GM12878 (cell line): ENCODE measurements around the gene RPGRIP1. TPM values are rescaled to one million over a fixed set of nuclear protein-coding genes. Genes with fewer than 3 reads are reported as not detected.
A peak's percentile ranks its signal among the peaks of the same experiment; 100 is the strongest.
"Not testable (repeated sequence)": the region's sequence is repeated elsewhere in the genome, so short reads cannot be mapped to it uniquely, and the experiment has no call there.

ENCODE experiments used
- ATAC-seq: fragments of 200-7000 bp; cut with Tn5 transposase; 3 replicates; pipeline ENCODE4 v1.9.1; 2020; ENCODE audit warnings: mild to moderate bottlenecking, moderate library complexity
- BruUV-seq: library from RNA; stranded (reverse); fragments of 400-500 nt; replicated peaks from 2 replicates; lab custom pipeline; 2021; lab: Mats Ljungman, UMichigan
- CTCF ChIA-PET: fragments of 300-600 bp; sonication (Branson Sonifier 250); formaldehyde crosslinking; extraction: SDS; loops from one replicate; lab custom pipeline; 2021; ENCODE audit warnings: inconsistent platforms; lab: Yijun Ruan, JAX
- POLR2A ChIA-PET: fragments of 350-600 bp; formaldehyde crosslinking; extraction: SDS; loops from one replicate; lab custom pipeline; 2021; ENCODE audit warnings: inconsistent platforms; lab: Charles Lee
- RAD21 ChIA-PET: fragments of 300-600 bp; sonication (Branson Sonifier 250); formaldehyde crosslinking; loops from one replicate; lab custom pipeline; 2023; ENCODE audit warnings: antibody characterized with exemption; ENCODE audit not compliant: unreplicated experiment; lab: Charles Lee
- SMC1A ChIA-PET: fragments of 300-600 bp; sonication (Branson Sonifier 250); formaldehyde crosslinking; loops from one replicate; lab custom pipeline; 2023; ENCODE audit not compliant: unreplicated experiment, uncharacterized antibody; lab: Charles Lee
- DNase-seq: peaks from one replicate; pipeline ENCODE4 v3.0.0-alpha.2; 2011; ENCODE audit warnings: low read depth, low spot score
- FAIRE-seq: peaks from 3 replicates; lab custom pipeline; 2011; peaks lifted over from hg19 to GRCh38; lab: Jason Lieb, UNC
- H2AFZ ChIP-seq: 2 replicates; pipeline ENCODE4 v1.6.0; 2011; ENCODE audit warnings: low read depth, low read length, control low read depth; ENCODE audit not compliant: control insufficient read depth
- H3K27ac ChIP-seq: 2 replicates; pipeline ENCODE4 v1.5.1; 2011; ENCODE audit warnings: control low read depth; ENCODE audit not compliant: control insufficient read depth, insufficient read depth
- H3K27me3 ChIP-seq, 2 experiments: replicated peaks in 1 of 2; 2 replicates each; pipeline versions ENCODE4 v1.6.0 to v1.6.1; 2011; ENCODE audit warnings: low read length in 1 of 2; ENCODE audit not compliant: control insufficient read depth in 2 of 2, insufficient read depth in 2 of 2
- H3K36me3 ChIP-seq, 2 experiments: 2 replicates each; pipeline ENCODE4 v1.5.1; 2011; ENCODE audit warnings: low read length in 1 of 2; ENCODE audit not compliant: control insufficient read depth in 2 of 2, insufficient read depth in 2 of 2
- H3K4me1 ChIP-seq: 2 replicates; pipeline ENCODE4 v1.6.1; 2011; ENCODE audit warnings: mild to moderate bottlenecking, low read length, moderate library complexity, mixed read lengths; ENCODE audit not compliant: control insufficient read depth, insufficient read depth
- H3K4me2 ChIP-seq: 2 replicates; pipeline ENCODE4 v1.6.0; 2011; ENCODE audit warnings: control low read depth; ENCODE audit not compliant: control insufficient read depth, insufficient read depth
- H3K4me3 ChIP-seq: fragments of 200-600 bp; sonication (generic); 2 replicates; pipeline ENCODE4 v1.5.1; 2016
- H3K79me2 ChIP-seq: 2 replicates; pipeline ENCODE4 v1.6.0; 2011; ENCODE audit warnings: low read length; ENCODE audit not compliant: control insufficient read depth, insufficient read depth
- H3K9ac ChIP-seq: 2 replicates; pipeline ENCODE4 v1.8.0; 2011; ENCODE audit warnings: low read length, control low read depth, mixed read lengths; ENCODE audit not compliant: control insufficient read depth, insufficient read depth
- H3K9me3 ChIP-seq: replicated peaks from 3 replicates; pipeline ENCODE4 v1.5.1; 2011; ENCODE audit warnings: mild to moderate bottlenecking, low read length; ENCODE audit not compliant: control insufficient read depth, insufficient read depth
- H4K20me1 ChIP-seq: 2 replicates; pipeline ENCODE4 v1.6.0; 2011; ENCODE audit not compliant: control insufficient read depth, insufficient read depth
- RAD51 ChIP-seq: fragments of 450-650 bp; IDR thresholded peaks from 2 replicates; pipeline ENCODE4 v1.6.1; 2016; ENCODE audit warnings: moderate library complexity, mild to moderate bottlenecking, inconsistent platforms
- TCF12 ChIP-seq: IDR thresholded peaks from 2 replicates; pipeline ENCODE4 v1.6.1; 2011; ENCODE audit warnings: low read depth, mild to moderate bottlenecking, low read length
- WGBS: methylation state at CpG from one replicate; pipeline ENCODE4 v1.1.6; 2016; ENCODE audit warnings: low lambda C conversion rate; ENCODE audit not compliant: insufficient replicate concordance, insufficient coverage; ENCODE audit errors: missing lambda C conversion rate; 5-methylcytosine and 5-hydroxymethylcytosine counted together
- in situ Hi-C: fragments of 300-500 bp; cut with MboI; formaldehyde crosslinking; loops from 9 replicates; pipeline ENCODE4 v1.14.3; 2018; ENCODE audit warnings: mixed read lengths
- intact Hi-C: fragments of 100-400 bp; cut with micrococcal nuclease; formaldehyde crosslinking; loops from one replicate; pipeline ENCODE4 v1.14.2; 2022; ENCODE audit not compliant: unreplicated experiment
- polyA plus RNA-seq, 11 experiments: library from polyadenylated mRNA; depleted of rRNA in 4 of 11; unstranded in 6 of 11; stranded (reverse) in 5 of 11; fragments of >200 nt; fragmentation: Nextera tagmentation in 4 of 11; fragmentation: Illumina TruSeq in 1 of 11; extraction: Ambion mirVana in 4 of 11; extraction: Trizol in 1 of 11; gene quantifications; 1 replicate in 1 of 11; 2 replicates in 10 of 11; pipeline versions ENCODE4 v1.2.1 to v1.2.3, GENCODE V29; 2011 to 2016; ENCODE audit warnings: inconsistent platforms in 2 of 11, missing spikeins in 2 of 11, low read depth in 1 of 11
- total RNA-seq, 4 experiments: library from RNA; depleted of rRNA in 3 of 4; stranded (reverse); fragments of >200 nt in 3 of 4; fragmentation: Illumina TruSeq in 1 of 4; extraction: Trizol in 1 of 4; gene quantifications; 2 replicates each; pipeline versions ENCODE4 v1.2.1 to v1.2.3, GENCODE V29; 2013 to 2021

RPGRIP1 gene
- total and polyA plus RNA-seq, 10 of the 15 experiments (the other 5 are each of a cell fraction or from before 2014, with no cell fraction given), result 0.07 to 1.1 (median 0.30) TPM; not detected in 1

GRCh38 chr14:21278632-21279031, 1.3 kb upstream of the RPGRIP1 start:
- Histone ChIP-seq H3K4me3 (no peak overlapping the region), H3K4me2 (no peak overlapping the region), H3K27me3 (no peaks in the 10 kb centered on the region), H3K9me3 (no peaks in the 10 kb centered on the region), H2AFZ (no peak overlapping the region), H3K79me2 (no peaks in the 10 kb centered on the region)
- intact Hi-C loops, result no loop called here
- SMC1A ChIA-PET, result interaction anchor here (1.0 to 1.5 kb wide), 5 partner anchors 14 to 47 kb away, joined by 3 to 5 read pairs (median 4); no protein-coding TSS in a partner anchor
- BruUV-seq, result no TSS peak
- RAD21 ChIA-PET, result interaction anchor here (0.7 kb wide), 5 partner anchors 9 to 30 kb away, joined by 3 read pairs; no protein-coding TSS in a partner anchor
- TF ChIP-seq RAD51 (0 out of 2 replicates have a peak, but pooled peaks have one; percentile 27), TCF12 (no peak)
- TF ChIP-seq, all 136 proteins: peak for 1
- DNase-seq, result no peak
- Histone ChIP-seq H3K27ac (no peak overlapping the region), H3K4me1 (no peaks in the 10 kb centered on the region), H3K9ac (no peak overlapping the region), H3K36me3 (no peaks in the 10 kb centered on the region), H4K20me1 (no peaks in the 10 kb centered on the region)
- ATAC-seq, result peak; percentile 83
- WGBS, result 68% methylated on average over 4 of the region's 4 CpGs
- in situ Hi-C loops, result no loop called here
- CTCF ChIA-PET, result interaction anchor here (0.7 to 1.1 kb wide), 4 partner anchors 11 to 141 kb away, joined by 3 to 6 read pairs (median 3); no protein-coding TSS in a partner anchor
- no peak for FAIRE-seq
- POLR2A ChIA-PET, result interaction anchor here (0.7 kb wide), 3 partner anchors 12 to 162 kb away, joined by 4 to 6 read pairs (median 4); no protein-coding TSS in a partner anchor

- H3K9ac ChIP-seq, H2AFZ ChIP-seq, DNase-seq, POLR2A ChIA-PET, H3K4me1 ChIP-seq, H3K27me3 ChIP-seq, H4K20me1 ChIP-seq, in situ Hi-C loops, intact Hi-C loops, BruUV-seq, SMC1A ChIA-PET, H3K4me2 ChIP-seq, H3K9me3 ChIP-seq, H3K79me2 ChIP-seq, ATAC-seq, CTCF ChIA-PET, FAIRE-seq, H3K4me3 ChIP-seq, H3K36me3 ChIP-seq, H3K27ac ChIP-seq, RAD21 ChIA-PET: not testable (repeated sequence)
- WGBS, result 53% methylated on average over 8 of the region's 8 CpGs
Observed at GRCh38 chr14:21281917-21282316, 2.0 kb downstream of the RPGRIP1 start.

GRCh38 chr14:21286516-21286915, 6.6 kb downstream of the RPGRIP1 start:
- SMC1A ChIA-PET, H3K9ac ChIP-seq, H3K9me3 ChIP-seq, H3K4me2 ChIP-seq, H2AFZ ChIP-seq, POLR2A ChIA-PET, H3K4me1 ChIP-seq, ATAC-seq, H3K4me3 ChIP-seq, H3K27me3 ChIP-seq, FAIRE-seq, intact Hi-C loops, DNase-seq, BruUV-seq, H3K36me3 ChIP-seq, H3K27ac ChIP-seq, in situ Hi-C loops, CTCF ChIA-PET, H4K20me1 ChIP-seq, H3K79me2 ChIP-seq, RAD21 ChIA-PET: not testable (repeated sequence)
- WGBS, result 100% methylated on average over 2 of the region's 2 CpGs
